GM23338 (cell line): Measurements from ENCODE around the gene CDK4. TPM values are rescaled to one million over a fixed set of nuclear protein-coding genes. Genes with fewer than 3 reads are reported as not detected.

Experiments used
- ATAC-seq: fragments of 200-7000 bp; cut with Tn5 transposase; 3 replicates; pipeline ENCODE4 v1.9.1; 2020
- DNase-seq: peaks from one replicate; pipeline ENCODE4 v3.0.0-alpha.2; 2015; ENCODE audit warnings: low spot score
- H2AFZ ChIP-seq: fragments of 200-600 bp; sonication (generic); 2 replicates; pipeline ENCODE4 v1.8.0; 2016; ENCODE audit warnings: antibody characterized with exemption, mild to moderate bottlenecking, moderate library complexity
- H3F3A ChIP-seq: fragments of 200-600 bp; sonication (generic); replicated peaks from 2 replicates; pipeline ENCODE4 v1.8.0; 2017; ENCODE audit warnings: antibody characterized with exemption, mixed run types, low read depth
- H3K27ac ChIP-seq: fragments of 200-600 bp; sonication (generic); 2 replicates; pipeline ENCODE4 v1.6.1; 2016; ENCODE audit warnings: low read depth
- H3K27me3 ChIP-seq: fragments of 200-600 bp; sonication (generic); 2 replicates; pipeline ENCODE4 v1.8.0; 2016; ENCODE audit warnings: mild to moderate bottlenecking, mixed run types, moderate library complexity; ENCODE audit not compliant: insufficient read depth
- H3K36me3 ChIP-seq: fragments of 200-600 bp; sonication (generic); 2 replicates; pipeline ENCODE4 v1.8.0; 2016; ENCODE audit warnings: mild to moderate bottlenecking; ENCODE audit not compliant: insufficient read depth
- H3K4me1 ChIP-seq: fragments of 200-600 bp; sonication (generic); 2 replicates; pipeline ENCODE4 v1.8.0; 2016; ENCODE audit warnings: mild to moderate bottlenecking, moderate library complexity; ENCODE audit not compliant: insufficient read depth
- H3K4me2 ChIP-seq: fragments of 200-600 bp; sonication (generic); 2 replicates; pipeline ENCODE4 v1.7.1; 2017; ENCODE audit warnings: mixed run types
- H3K4me3 ChIP-seq: fragments of 200-600 bp; sonication (generic); 2 replicates; pipeline ENCODE4 v1.6.1; 2016; ENCODE audit warnings: mixed run types
- H3K79me2 ChIP-seq: fragments of 200-600 bp; sonication (generic); replicated peaks from 2 replicates; pipeline ENCODE4 v1.8.0; 2017; ENCODE audit warnings: mild to moderate bottlenecking; ENCODE audit not compliant: insufficient read depth
- H3K9me2 ChIP-seq: fragments of 200-600 bp; sonication (generic); 2 replicates; pipeline ENCODE4 v1.8.0; 2017; ENCODE audit not compliant: insufficient read depth
- H4K20me1 ChIP-seq: fragments of 200-600 bp; sonication (generic); replicated peaks from 2 replicates; pipeline ENCODE4 v1.8.0; 2017; ENCODE audit warnings: mild to moderate bottlenecking; ENCODE audit not compliant: insufficient read depth
- H3K27ac Mint-ChIP-seq: 2 replicates; pipeline ENCODE4 v1.8.0; 2020; ENCODE audit warnings: inconsistent platforms, mild to moderate bottlenecking, moderate library complexity, mixed read lengths
- H3K27me3 Mint-ChIP-seq: 3 replicates; pipeline ENCODE4 v1.8.0; 2022; ENCODE audit warnings: low read depth, mild to moderate bottlenecking, moderate library complexity, mixed read lengths, inconsistent platforms; ENCODE audit not compliant: insufficient read depth, poor library complexity
- H3K36me3 Mint-ChIP-seq: 3 replicates; pipeline ENCODE4 v1.8.0; 2021; ENCODE audit warnings: low read depth, mild to moderate bottlenecking, inconsistent platforms, moderate library complexity, mixed read lengths
- H3K4me1 Mint-ChIP-seq: 3 replicates; pipeline ENCODE4 v1.8.0; 2020; ENCODE audit warnings: mild to moderate bottlenecking, inconsistent platforms, mixed read lengths
- H3K4me3 Mint-ChIP-seq: 3 replicates; pipeline ENCODE4 v1.8.0; 2021; ENCODE audit warnings: moderate library complexity, mild to moderate bottlenecking, inconsistent platforms, mixed read lengths
- H3K9me3 Mint-ChIP-seq: 3 replicates; pipeline ENCODE4 v1.8.0; 2020; ENCODE audit warnings: moderate library complexity, mild to moderate bottlenecking, inconsistent platforms, mixed read lengths
- CREB1 ChIP-seq: fragments of 250-450 bp; sonication (Bioruptor Pico); IDR thresholded peaks from 2 replicates; pipeline ENCODE4 v1.5.0; 2020; ENCODE audit warnings: low read depth, mild to moderate bottlenecking, moderate library complexity
- CTCF ChIP-seq, 2 experiments: fragments of 200-600 bp in 1 of 2; sonication (generic) in 1 of 2; conservative IDR thresholded peaks; 2 replicates each; pipeline versions ENCODE4 v1.5.1 to v1.6.1; 2016 to 2017; ENCODE audit warnings: antibody characterized with exemption in 2 of 2, low read depth in 2 of 2, mild to moderate bottlenecking in 2 of 2, moderate library complexity in 1 of 2
- EZH2 ChIP-seq: fragments of 200-600 bp; sonication (generic); IDR thresholded peaks from one replicate; pipeline ENCODE4 v1.8.0; 2017; ENCODE audit warnings: antibody characterized with exemption, mild to moderate bottlenecking, low read depth; ENCODE audit not compliant: unreplicated experiment
- EZH2phosphoT487 ChIP-seq: fragments of 200-600 bp; sonication (generic); IDR thresholded peaks from one replicate; pipeline ENCODE4 v1.8.1; 2018; ENCODE audit warnings: antibody characterized with exemption; ENCODE audit not compliant: unreplicated experiment
- JUNB ChIP-seq: IDR thresholded peaks from one replicate; pipeline ENCODE4 v1.6.1; 2016; ENCODE audit warnings: antibody characterized with exemption; ENCODE audit not compliant: unreplicated experiment
- NANOG ChIP-seq: IDR thresholded peaks from 2 replicates; pipeline ENCODE4 v1.6.1; 2016; ENCODE audit warnings: antibody characterized with exemption, borderline replicate concordance
- POLR2AphosphoS5 ChIP-seq: IDR thresholded peaks from 2 replicates; pipeline ENCODE4 v1.6.1; 2016; ENCODE audit warnings: antibody characterized with exemption, low read depth
- REST ChIP-seq: IDR thresholded peaks from one replicate; pipeline ENCODE4 v1.6.1; 2018; ENCODE audit warnings: antibody characterized with exemption; ENCODE audit not compliant: unreplicated experiment
- STAT1 ChIP-seq: IDR thresholded peaks from one replicate; pipeline ENCODE4 v1.6.1; 2016; ENCODE audit warnings: antibody characterized with exemption; ENCODE audit not compliant: unreplicated experiment
- ZNF114 ChIP-seq: fragments of 250-450 bp; sonication (Bioruptor Pico); IDR thresholded peaks from 2 replicates; pipeline ENCODE4 v1.5.0; 2020; ENCODE audit warnings: mild to moderate bottlenecking, moderate library complexity
- ZNF331 ChIP-seq: fragments of 250-450 bp; sonication (Bioruptor Pico); IDR thresholded peaks from 2 replicates; pipeline ENCODE4 v1.5.0; 2020; ENCODE audit warnings: low read depth, mild to moderate bottlenecking, moderate library complexity
- polyA plus RNA-seq: library from polyadenylated mRNA; unstranded; fragments of >200 nt; fragmentation: Nextera tagmentation; extraction: Ambion mirVana; gene quantifications from 2 replicates; pipeline ENCODE4 v1.2.1, GENCODE V29; 2016
- total RNA-seq: library from RNA; depleted of rRNA; stranded (reverse); fragments of >200 nt; shearing (Covaris generic); gene quantifications from 2 replicates; pipeline ENCODE4 v1.2.3, GENCODE V29; 2014
- TF ChIP-seq, protein P1 (sequence below): IDR thresholded peaks from 2 replicates; pipeline ENCODE4 v1.6.1; 2016; ENCODE audit warnings: antibody characterized with exemption
- TF ChIP-seq, protein P2 (sequence below): fragments of 250-450 bp; sonication (Bioruptor Pico); IDR thresholded peaks from 2 replicates; pipeline ENCODE4 v1.5.0; 2020; ENCODE audit warnings: mild to moderate bottlenecking, moderate library complexity

Gene CDK4
- total and polyA plus RNA-seq, 2 experiments from 2014 or later = 105 to 198 TPM

- Histone ChIP-seq H3K4me1 (peaks cover 5% of the 10 kb centered on the region; the same call in 1 of the 2 replicates), H3K79me2 (peaks cover 18% of the 10 kb centered on the region), H3F3A (no peaks in the 10 kb centered on the region), H3K4me3 (peak overlapping the region; percentile 100), H3K27me3 (no peaks in the 10 kb centered on the region), H3K4me2 (peak overlapping the region; percentile 98), H3K36me3 (peaks cover 20% of the 10 kb centered on the region; the same call in 1 of the 2 replicates), H3K27ac (no peak overlapping the region), H2AFZ (peak overlapping the region; percentile 73; the same call in 1 of the 2 replicates), H3K9me2 (no peaks in the 10 kb centered on the region), H4K20me1 (peaks cover 7% of the 10 kb centered on the region)
- no peak for TF ChIP-seq EZH2
- no peak for TF ChIP-seq ZNF331 (CRISPR knock-in tag)
- no peak for TF ChIP-seq STAT1
- TF ChIP-seq NANOG = no peak
- TF ChIP-seq, protein P1, sequence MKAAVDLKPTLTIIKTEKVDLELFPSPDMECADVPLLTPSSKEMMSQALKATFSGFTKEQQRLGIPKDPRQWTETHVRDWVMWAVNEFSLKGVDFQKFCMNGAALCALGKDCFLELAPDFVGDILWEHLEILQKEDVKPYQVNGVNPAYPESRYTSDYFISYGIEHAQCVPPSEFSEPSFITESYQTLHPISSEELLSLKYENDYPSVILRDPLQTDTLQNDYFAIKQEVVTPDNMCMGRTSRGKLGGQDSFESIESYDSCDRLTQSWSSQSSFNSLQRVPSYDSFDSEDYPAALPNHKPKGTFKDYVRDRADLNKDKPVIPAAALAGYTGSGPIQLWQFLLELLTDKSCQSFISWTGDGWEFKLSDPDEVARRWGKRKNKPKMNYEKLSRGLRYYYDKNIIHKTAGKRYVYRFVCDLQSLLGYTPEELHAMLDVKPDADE = no peak
- no peak for TF ChIP-seq POLR2AphosphoS5
- TF ChIP-seq CREB1 (CRISPR knock-in tag) = no peak
- TF ChIP-seq, protein P2, sequence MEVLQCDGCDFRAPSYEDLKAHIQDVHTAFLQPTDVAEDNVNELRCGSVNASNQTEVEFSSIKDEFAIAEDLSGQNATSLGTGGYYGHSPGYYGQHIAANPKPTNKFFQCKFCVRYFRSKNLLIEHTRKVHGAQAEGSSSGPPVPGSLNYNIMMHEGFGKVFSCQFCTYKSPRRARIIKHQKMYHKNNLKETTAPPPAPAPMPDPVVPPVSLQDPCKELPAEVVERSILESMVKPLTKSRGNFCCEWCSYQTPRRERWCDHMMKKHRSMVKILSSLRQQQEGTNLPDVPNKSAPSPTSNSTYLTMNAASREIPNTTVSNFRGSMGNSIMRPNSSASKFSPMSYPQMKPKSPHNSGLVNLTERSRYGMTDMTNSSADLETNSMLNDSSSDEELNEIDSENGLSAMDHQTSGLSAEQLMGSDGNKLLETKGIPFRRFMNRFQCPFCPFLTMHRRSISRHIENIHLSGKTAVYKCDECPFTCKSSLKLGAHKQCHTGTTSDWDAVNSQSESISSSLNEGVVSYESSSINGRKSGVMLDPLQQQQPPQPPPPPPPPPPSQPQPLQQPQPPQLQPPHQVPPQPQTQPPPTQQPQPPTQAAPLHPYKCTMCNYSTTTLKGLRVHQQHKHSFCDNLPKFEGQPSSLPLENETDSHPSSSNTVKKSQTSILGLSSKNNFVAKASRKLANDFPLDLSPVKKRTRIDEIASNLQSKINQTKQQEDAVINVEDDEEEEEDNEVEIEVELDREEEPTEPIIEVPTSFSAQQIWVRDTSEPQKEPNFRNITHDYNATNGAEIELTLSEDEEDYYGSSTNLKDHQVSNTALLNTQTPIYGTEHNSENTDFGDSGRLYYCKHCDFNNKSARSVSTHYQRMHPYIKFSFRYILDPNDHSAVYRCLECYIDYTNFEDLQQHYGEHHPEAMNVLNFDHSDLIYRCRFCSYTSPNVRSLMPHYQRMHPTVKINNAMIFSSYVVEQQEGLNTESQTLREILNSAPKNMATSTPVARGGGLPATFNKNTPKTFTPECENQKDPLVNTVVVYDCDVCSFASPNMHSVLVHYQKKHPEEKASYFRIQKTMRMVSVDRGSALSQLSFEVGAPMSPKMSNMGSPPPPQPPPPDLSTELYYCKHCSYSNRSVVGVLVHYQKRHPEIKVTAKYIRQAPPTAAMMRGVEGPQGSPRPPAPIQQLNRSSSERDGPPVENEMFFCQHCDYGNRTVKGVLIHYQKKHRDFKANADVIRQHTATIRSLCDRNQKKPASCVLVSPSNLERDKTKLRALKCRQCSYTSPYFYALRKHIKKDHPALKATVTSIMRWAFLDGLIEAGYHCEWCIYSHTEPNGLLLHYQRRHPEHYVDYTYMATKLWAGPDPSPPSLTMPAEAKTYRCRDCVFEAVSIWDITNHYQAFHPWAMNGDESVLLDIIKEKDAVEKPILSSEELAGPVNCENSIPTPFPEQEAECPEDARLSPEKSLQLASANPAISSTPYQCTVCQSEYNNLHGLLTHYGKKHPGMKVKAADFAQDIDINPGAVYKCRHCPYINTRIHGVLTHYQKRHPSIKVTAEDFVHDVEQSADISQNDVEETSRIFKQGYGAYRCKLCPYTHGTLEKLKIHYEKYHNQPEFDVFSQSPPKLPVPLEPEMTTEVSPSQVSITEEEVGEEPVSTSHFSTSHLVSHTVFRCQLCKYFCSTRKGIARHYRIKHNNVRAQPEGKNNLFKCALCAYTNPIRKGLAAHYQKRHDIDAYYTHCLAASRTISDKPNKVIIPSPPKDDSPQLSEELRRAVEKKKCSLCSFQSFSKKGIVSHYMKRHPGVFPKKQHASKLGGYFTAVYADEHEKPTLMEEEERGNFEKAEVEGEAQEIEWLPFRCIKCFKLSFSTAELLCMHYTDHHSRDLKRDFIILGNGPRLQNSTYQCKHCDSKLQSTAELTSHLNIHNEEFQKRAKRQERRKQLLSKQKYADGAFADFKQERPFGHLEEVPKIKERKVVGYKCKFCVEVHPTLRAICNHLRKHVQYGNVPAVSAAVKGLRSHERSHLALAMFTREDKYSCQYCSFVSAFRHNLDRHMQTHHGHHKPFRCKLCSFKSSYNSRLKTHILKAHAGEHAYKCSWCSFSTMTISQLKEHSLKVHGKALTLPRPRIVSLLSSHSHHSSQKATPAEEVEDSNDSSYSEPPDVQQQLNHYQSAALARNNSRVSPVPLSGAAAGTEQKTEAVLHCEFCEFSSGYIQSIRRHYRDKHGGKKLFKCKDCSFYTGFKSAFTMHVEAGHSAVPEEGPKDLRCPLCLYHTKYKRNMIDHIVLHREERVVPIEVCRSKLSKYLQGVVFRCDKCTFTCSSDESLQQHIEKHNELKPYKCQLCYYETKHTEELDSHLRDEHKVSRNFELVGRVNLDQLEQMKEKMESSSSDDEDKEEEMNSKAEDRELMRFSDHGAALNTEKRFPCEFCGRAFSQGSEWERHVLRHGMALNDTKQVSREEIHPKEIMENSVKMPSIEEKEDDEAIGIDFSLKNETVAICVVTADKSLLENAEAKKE (CRISPR knock-in tag) = no peak
- no peak for TF ChIP-seq CTCF (conservative IDR thresholded peaks at IDR 0.05; ENCODE audit: low read depth in 2 of 2)
- no peak for TF ChIP-seq ZNF114 (CRISPR knock-in tag)
- no peak for TF ChIP-seq JUNB
- TF ChIP-seq EZH2phosphoT487 = no peak
- no peak for TF ChIP-seq REST
- ATAC-seq = no peak
- peak overlapping the region; percentile 100 for H3K4me3 Mint-ChIP-seq
- H3K4me1 Mint-ChIP-seq = peaks cover 4% of the 10 kb centered on the region; the same call in 1 of the 3 replicates
- no peak overlapping the region for H3K27ac Mint-ChIP-seq
- no peaks in the 10 kb centered on the region for H3K9me3 Mint-ChIP-seq
- no peak for DNase-seq
- peaks cover 31% of the 10 kb centered on the region for H3K36me3 Mint-ChIP-seq
- peaks cover 5% of the 10 kb centered on the region for H3K27me3 Mint-ChIP-seq
Observed at GRCh38 chr12:57783466-57783801, 31.3 kb upstream of the CDK4 start.
